ENCODE measurements around the gene CTCF.

CTCF gene

DNA sequence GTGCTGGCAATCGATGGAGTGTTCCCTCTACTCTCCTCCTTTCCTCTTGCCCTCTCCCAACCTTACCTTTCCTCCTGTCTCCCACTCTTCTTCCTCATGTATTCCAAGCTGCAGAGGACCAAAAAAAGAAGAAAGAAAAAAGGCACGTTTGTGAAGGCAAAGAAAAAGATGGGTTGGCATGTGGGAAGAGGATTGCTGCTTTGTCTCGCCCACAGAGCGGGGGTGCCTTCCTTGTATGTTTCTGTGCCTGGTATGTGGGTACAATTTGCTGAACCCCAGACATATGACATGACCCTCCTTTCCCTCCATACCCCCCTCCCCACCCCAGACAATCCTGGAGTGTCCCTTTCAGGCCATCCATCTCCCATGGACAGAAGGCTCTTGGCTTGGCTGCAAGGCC lies 13.1 kb upstream of the CTCF start:
- DNase-seq (ENCODE audit: low read depth), result no peak

DNA sequence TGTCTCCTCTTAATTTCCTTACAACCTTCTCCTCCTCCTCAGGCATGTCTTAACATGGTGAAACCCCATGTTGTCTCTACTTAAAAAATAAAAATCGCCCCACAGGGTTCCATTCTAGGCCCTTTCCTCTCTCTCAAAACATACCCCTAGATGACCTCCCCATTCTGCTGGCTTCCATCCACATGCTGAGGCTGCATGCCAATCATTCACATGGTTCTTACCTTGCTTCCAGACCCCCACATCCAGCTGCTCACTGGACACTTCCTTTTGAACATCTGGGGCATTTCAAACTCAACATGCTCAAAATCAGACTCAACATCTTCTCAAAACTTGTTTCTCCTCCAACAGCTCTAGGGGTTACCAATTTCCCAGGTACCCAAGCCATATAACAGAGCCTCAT lies 12.4 kb upstream of the CTCF start:
- DNase-seq (ENCODE audit: low read depth), result no peak

DNA sequence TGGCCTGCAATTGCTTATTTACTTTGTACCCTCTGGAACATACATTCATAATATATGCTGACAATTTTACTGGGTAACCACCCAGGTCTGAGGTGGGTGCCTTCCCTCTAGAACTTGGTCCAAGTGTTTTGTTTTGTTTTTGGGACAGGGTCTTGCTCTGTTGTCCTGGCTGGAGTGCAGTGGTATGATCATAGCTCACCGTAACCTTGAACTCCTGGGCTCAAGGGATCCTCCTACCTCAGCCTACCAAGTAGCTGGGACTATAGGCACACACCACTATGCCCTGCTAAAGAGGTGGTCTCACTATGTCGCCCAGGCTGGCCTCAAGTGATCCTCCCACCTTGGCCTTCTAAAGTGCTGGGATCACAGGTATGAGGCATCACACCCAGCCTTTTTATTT lies 11.2 kb upstream of the CTCF start:
- DNase-seq (ENCODE audit: low read depth), result no peak

DNA sequence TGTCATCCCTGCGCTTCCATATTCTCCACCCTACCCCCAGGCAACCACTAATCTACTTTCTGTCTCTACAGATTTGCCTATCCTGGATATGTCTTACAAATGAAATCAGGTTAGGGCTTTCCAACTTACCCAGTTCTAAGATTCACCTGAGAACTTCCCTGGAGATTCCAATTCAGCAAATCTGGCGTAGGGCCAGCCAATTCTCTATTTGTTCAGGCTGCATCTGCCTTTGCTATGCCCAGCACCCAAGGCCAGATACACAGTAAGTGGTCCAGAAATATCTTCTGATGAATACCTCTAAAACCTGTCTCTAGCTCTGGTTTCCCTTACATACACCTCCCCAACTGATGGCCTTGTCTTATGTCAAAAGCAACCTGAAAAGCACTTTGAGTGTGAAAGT lies 10.4 kb upstream of the CTCF start:
- DNase-seq (ENCODE audit: low read depth), result no peak

DNA sequence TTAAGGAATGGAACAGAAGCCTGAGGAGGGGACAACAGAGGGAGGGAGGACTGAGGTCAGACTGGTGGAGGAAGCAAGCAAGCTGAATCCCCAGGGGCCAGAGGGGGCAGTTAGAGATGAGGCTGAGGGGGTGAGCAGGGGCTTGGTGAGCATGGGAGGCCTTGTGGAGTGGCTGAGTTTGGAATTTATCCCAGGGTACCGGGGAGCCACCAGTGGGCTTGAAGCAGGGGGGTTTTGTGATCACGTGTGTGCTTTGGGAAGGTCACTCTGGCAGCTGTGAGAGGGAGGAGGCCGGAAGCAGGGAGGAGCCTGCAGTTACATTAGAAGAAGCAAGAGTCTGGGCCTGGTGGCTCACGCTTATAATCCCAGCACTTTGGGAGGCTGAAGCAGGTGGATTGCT lies 9.8 kb upstream of the CTCF start:
- DNase-seq (ENCODE audit: low read depth), result no peak

DNA sequence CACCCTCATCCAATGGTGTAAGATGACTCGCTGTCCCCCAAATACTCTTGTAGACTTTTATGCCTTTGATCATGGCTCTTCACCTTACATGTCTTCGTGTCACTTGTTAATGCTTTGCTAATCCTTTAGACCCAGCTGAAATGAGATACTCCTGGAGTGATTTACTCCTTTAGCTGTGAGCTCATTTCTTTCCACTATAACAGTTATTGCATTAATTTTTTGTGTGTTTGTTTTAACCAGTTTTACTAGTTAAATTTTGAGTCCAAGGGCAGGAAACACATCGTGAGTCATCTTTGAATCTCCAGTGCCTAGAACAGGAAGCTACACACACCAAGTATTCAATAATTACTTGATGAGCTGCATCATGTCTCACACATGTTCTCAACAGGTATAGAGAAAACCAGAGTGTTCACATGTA lies 6.5 kb upstream of the CTCF start:
- no peak for DNase-seq (ENCODE audit: low read depth)

DNA sequence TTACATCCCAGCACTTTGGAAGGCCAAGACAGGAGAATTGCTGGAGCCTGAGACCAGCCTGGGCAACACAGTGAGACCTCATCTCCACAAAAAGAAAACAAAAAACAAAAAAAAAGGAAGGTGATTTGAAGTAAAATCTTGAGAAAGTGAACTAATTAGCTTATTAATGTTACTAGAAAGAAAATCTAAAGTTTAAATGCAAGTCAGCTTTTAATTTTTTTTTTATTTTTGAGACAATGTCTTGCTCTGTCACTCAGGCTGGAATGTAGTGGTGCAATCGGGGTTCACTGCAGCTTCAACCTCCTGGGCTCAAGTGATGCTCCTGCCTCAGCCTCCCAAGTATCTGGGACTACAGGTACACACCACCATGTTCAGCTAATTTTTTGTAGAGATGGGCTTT lies 3.5 kb upstream of the CTCF start:
- DNase-seq (ENCODE audit: low read depth), result no peak

DNA sequence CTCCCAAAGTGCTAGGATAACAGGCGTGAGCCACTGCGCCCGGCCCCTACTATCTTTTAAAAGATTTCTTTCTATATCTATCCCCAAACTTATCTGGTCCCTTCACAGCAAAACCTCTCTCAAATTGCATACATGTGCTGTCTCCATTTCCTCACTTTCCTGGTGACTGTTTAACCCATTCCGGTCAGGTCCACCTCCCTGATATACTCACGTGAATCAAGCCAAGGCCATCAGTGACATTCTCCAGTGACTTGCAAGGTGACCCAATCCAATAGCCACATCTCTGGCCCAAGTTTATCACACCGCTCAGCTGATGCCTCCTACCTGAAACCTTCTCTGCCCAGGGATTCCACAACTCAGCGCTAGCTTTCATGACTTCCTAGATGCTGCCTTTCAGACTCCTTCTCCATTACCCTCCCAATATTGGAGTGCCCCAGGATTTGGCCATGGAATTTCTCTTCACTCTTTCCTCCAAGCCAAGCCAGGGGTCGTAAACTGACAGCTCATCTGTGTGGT lies 1.4 kb upstream of the CTCF start:
- DNase-seq (ENCODE audit: low read depth), result no peak

DNA sequence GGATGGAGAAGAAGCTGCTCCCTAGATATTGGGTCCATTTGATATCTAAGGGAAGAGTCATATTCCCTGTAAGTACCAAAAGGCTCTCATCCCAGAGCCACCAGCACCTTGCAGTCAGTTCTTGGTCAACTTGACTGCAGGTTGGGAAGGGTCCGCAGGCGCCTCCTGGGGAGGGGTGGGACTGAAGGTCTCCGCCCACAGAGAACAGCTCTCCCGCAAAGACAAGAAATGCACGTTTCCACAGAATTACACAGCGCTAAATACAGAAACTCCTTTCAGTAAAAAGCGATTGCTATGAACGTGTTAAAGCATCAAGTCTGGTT lies 864 bp upstream of the CTCF start:
- DNase-seq (ENCODE audit: low read depth), result no peak

DNA sequence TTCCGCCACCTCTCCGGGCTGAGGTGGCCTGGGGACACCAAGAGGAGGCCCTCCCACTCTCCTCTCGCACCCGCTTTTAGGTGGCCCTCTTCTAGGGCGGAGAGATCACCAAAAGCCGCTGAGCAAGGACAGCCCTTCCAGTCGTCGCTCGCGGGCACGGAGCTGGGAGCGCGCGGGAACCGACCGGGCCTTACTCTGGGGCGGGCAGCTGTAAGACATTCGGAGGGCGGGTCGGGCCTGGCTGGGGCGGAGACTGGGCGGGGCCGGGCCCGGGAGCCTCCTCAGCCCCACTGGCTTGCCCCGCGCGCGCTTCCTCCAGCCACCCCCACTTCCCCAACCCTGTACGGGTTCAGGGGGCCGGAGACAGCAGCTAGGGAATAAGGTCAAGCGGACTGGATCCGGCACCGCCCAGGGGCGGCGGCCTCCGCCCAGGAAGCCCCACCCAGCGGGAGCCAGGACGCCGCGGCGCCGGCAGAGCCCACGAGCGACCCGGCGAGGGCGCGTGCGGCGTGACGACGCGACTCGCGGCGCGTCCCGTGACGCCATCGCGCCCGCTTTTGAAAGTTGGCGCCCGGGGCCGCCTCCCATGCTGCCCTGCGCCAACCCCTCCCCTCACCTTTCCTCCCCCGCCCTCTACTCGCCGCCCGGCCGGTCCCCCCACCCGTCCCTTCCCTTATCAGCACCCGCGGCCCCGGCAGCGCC lies 351 bp upstream of the CTCF start:
- DNase-seq (ENCODE audit: low read depth), result peak; percentile 93

DNA sequence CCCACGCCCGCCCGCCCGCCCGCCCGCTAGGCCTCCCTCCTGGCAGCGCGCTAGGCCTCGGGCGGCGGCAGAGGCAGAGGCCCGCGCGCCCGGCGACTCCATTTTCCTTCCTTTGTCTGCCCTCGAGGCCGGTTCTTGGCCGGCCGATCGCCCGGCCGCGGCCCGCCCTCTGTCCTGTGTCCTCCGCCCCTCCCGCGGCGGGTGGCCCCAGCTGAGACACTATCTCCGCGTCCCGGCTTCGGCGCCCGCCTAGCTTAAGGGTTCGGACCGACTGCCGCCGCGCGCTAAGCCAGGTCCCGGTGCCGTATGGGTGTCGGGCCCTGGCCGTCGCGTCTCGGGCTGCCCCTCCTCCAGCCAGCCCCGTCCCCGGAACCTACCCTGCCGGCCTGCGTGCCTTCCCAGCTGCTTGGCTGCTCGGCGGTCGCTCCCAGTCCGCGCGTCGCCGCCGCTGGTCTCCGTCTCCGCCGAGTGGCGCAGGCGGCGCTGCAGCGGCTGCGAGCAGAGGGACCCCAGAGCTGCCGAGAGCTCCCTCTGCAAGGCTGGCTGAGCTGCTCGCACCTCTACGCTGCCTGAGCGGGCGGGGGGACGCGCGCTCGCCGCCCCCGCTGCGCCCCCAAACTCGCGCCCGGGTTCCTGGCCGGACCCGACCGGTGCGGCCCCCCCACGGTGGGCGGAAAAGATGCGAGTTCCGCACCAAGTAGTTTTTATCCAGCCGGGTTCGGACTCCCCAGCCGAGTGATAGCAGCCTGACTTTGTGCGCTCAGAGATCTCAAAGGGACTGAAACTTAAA lies 787 bp downstream of the CTCF start:
- no peak for DNase-seq (ENCODE audit: low read depth)

DNA sequence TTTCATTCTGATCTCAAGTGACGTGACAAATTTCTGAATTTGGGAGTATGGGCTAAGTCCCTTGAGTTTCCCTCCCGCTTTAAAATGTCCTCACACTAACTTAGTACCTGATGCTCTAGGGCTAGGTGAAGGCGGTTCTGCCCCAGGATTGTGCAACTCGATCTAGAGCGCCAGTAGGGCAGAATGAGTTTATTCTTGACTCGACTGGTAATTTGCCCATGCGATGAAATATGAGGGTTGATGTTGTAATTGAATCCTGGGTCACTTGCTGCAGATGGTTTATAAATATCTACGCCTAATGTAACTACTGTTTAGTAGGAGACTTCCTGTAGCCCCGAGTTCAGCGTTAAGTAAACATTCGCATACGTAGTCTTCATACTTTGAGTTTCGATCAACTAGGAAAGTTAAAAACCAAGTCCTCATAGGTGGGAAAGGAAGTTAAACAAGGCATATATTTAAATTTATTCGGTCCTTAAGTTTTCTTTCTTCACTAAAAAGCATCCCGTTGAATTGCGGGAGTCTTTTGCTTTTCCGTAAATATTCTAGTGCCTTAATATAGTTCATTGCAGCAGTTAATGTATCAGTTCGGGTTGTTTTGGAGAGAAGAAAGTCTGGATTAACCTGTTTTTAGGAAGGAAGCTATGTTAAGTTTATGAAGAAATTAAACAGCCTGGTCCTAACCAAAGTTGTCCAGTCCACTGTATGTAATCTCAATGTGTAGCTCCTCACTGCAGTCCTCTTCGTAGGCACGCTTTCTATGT lies 1.6 kb downstream of the CTCF start:
- peak; percentile 38 for DNase-seq (ENCODE audit: low read depth)

DNA sequence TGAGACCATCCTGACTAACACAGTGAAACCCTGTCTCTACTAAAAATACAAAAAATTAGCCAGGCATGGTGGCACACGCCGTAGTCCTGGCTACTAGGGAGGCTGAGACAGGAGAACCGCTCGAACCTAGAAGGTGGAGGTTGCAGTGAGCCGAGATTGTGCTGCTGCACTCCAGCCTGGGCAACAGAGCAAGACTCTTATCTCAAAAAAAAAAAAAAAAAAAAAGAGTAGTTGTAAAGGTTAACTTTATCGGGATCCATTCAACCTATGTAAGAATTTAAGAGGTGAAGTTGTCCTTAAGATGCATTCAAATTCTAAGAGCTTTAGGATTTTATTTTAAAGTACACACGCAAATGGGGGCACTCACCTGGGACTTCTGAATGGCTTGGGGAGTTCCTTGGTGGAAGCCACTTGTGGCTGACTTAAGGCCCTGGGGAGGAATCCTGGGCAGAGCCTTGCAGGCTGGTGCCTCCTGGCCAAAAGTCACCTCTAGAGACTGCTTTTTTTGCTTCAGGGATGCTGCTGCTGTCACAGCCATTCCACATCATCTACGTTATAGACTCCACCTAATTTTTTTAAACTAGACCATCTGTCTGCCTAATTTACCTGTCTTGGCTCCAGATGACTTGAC lies 3.3 kb downstream of the CTCF start:
- DNase-seq (ENCODE audit: low read depth), result no peak

DNA sequence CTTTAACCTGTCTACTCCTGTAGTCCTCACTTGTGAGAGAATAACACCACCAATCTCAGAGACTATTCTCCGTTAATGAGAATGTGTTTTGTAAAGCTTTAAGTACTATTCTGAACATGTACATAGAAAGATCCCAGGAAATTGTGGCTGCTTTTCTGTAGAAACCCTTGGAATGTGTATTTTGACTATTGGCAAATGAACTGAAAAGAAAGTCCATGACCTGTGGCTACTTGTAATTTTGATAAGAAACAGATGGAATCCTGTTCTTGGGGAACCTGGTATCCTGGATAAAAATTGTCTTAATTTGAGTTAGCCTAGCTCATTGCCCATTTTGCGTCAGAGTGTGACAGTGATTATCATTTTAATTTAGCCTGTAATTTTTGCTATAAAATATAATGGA lies 9.1 kb downstream of the CTCF start:
- DNase-seq (ENCODE audit: low read depth), result no peak

DNA sequence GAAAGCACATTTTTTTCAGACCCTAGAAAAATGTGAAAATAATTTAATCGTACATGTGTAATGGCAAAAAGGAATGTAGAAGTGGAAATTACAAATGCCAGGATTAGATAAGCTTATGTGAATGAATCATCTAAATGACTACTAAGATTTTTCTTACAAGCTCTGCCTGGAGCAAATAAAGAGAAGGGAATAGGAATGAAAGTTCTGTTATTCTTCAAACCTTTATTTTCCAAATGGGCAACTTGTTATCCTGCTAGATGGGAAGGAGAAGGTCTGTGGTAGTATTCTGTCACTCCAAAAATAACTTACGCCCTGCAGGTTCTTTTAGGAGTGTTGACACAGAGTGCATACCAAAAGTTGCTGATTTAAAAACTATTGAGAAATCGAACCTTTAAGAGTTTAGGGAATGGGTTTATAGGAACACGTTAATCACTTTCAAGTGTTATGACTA lies 9.7 kb downstream of the CTCF start:
- DNase-seq (ENCODE audit: low read depth), result peak; percentile 45

DNA sequence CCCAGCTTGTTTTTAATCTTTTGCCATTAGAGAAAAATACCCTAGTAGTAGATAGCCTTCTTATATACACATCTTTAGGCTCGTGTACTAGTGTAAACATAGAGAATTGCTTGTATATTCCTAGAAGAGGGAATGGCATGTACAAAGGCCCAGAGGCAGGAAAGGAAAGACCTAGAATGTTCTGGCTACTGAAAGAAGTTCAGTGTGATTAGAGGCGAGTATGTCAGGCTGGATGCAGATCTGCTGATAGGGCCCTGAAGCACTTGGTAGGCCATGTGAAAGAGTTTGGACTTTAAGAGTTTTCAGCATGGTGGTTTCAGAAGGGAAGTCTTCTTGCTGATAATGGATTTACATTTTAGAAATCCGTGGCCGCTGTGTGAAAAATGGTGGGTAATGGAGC lies 17.4 kb downstream of the CTCF start:
- no peak for DNase-seq (ENCODE audit: low read depth)

DNA sequence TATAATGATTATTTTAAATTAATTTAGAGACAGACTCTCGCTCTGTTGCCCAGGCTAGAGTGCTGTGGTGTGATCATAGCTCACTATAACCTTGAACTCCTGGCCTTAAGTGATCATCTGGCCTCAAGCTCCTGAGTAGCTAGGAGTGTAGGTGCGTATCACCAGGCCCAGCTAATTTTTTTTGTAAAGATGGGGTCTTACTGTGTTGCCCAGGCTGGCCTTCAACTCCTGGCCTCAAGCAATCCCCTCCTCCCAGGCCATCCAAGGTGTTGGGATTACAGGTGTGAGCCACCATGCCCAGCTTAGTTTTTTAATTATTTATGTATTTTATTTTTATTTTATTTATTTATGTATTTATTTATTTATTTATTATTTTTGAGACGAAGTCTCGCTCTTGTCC lies 17.9 kb downstream of the CTCF start:
- no peak for DNase-seq (ENCODE audit: low read depth)

DNA sequence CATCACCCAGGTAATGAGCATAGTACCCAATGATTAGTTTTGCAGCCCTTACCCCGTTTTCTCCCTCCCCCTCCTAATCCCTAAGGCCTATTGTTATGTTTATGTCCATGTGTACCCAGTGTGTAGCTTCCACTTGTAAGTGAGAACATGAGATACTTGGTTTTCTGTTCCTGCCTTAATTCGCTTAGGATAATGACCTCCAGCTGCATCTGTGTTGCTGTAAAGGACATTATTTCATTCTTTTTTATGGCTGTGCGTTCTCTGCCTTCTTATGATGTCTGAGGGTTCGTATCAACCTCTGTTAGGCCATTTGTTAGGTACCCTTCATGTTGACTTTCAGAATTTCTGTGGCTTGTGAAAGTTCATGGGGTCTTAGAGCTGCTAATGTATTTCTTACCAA lies 31.0 kb downstream of the CTCF start:
- DNase-seq (ENCODE audit: low read depth), result no peak

DNA sequence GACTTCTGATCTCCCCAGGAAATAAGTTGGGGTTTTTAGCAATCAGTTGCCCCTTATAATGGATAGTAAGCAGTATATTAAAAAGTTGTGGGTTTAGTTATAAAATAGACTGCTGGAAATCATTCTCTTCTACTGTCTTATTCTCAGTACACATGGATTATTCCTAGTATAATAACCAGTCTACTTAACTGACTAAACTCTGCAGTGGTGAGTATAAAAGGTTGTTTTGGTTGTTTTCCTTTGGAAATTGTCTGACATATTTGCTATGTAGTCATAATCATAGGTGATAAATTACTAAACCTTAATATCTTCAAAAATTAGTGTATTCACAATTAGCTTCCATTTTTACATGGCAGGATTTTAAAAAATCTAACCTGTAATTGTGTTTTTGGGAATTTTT lies 31.4 kb downstream of the CTCF start:
- no peak for DNase-seq (ENCODE audit: low read depth)

DNA sequence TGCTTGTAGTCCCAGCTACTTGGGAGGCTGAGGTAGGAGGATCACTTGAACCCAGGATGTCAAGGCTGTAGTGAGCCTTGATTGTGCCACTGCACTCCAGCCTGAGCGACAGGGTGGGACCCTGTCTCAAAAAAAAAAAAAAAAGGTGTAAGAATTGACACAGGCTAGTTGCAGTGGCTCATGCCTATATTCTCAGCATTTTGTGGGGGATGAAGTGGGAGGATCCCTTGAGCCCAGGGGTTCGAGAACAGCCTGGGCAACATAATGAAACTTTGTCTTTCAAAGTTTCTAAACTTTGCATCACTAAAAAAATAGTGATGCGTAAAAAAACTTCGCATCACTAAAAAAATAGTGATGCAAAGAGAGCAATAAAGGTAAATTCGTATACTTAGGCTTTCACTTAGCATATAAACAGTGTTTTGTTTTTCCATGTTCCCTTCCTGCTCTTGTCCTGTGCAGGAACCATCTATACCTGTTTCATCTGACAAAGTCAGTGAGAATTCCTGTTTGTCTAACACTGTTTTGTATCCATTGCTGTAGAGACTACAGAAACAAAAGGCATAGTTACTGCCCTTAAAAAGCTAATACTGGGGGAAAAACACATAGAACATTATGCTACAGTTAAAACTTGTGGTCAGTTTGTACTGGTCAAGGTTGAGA lies 32.1 kb downstream of the CTCF start:
- no peak for DNase-seq (ENCODE audit: low read depth)

DNA sequence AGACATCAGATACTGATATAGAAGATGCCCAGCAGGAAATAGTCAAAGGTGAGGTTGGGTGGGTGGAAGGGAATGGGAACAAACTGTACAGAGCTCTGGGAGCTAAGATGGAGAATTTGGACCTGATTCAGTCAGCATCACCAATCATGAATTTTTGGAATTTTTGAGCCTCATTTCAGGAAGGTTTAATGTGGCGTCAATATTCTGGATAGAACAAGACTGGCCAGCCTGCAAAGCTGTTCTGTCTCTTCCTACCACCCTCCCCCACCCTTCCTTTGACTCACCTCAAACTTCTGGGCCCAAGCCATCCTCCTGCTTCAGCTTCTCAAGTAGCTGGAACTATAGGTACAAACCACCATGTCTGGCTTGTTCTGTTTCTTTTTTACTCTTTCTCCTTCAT lies 32.6 kb downstream of the CTCF start:
- DNase-seq (ENCODE audit: low read depth), result no peak

DNA sequence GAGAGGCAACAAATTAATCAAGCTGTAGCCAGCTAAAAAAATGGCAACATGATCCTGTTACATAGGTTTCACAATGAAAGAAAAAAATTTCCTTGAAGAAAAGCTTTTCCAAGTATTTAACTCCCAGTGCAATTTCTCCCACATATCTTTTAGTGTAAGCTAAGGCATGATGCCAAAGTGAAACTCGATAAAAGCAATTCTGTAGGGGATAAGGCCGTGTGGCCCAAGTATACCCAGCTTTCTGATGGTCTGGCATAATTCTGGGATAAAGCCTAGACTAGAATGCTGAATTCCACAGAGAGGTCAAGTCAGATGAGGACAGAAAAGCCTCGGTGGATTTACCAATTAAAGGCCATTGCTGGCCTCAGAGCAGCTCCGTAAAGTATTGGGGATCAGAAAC lies 36.2 kb downstream of the CTCF start:
- no peak for DNase-seq (ENCODE audit: low read depth)
